Keratinocyte (primary cell): ENCODE results near the gene CDK13. TPM values are rescaled to one million over a fixed set of nuclear protein-coding genes. Genes with fewer than 3 reads are reported as not detected.

Experiments
- DNase-seq: peaks from one replicate; pipeline ENCODE4 v3.0.0-alpha.2; 2011; ENCODE audit warnings: low read depth, missing footprints, low spot score
- FAIRE-seq: peaks from 2 replicates; lab custom pipeline; 2011; peaks lifted over from hg19 to GRCh38; lab: Jason Lieb, UNC
- H2AFZ ChIP-seq: 2 replicates; pipeline ENCODE4 v1.6.0; 2012; ENCODE audit warnings: low read length, control low read depth, inconsistent platforms; ENCODE audit not compliant: control insufficient read depth
- H3K27ac ChIP-seq: 2 replicates; pipeline ENCODE4 v1.5.1; 2011; ENCODE audit warnings: low read length; ENCODE audit not compliant: control insufficient read depth, insufficient read depth
- H3K27me3 ChIP-seq: 3 replicates; pipeline ENCODE4 v1.6.0; 2011; ENCODE audit warnings: low read length; ENCODE audit not compliant: control insufficient read depth, insufficient read depth; ENCODE audit errors: extremely low read depth
- H3K36me3 ChIP-seq, 2 experiments: 2 replicates in 1 of 2; 3 replicates in 1 of 2; pipeline ENCODE4 v1.5.1; 2011; ENCODE audit warnings: low read length in 2 of 2, mild to moderate bottlenecking in 1 of 2; ENCODE audit not compliant: control insufficient read depth in 2 of 2, insufficient read depth in 2 of 2; ENCODE audit errors: extremely low read depth in 1 of 2
- H3K4me1 ChIP-seq: 3 replicates; pipeline ENCODE4 v1.5.1; 2011; ENCODE audit warnings: low read length; ENCODE audit not compliant: control insufficient read depth, insufficient read depth; ENCODE audit errors: extremely low read depth
- H3K4me2 ChIP-seq: 3 replicates; pipeline ENCODE4 v1.6.0; 2011; ENCODE audit warnings: low read depth, low read length; ENCODE audit not compliant: control insufficient read depth, insufficient read depth; ENCODE audit errors: extremely low read depth
- H3K4me3 ChIP-seq, 3 experiments: fragments of 200-600 bp in 1 of 3; sonication (generic) in 1 of 3; 2 replicates in 2 of 3; 3 replicates in 1 of 3; pipeline ENCODE4 v1.5.1; 2011 to 2016; ENCODE audit warnings: low read length in 3 of 3, mild to moderate bottlenecking in 3 of 3, control low read depth in 2 of 3, inconsistent platforms in 1 of 3, low read depth in 1 of 3, mixed read lengths in 1 of 3, mixed run types in 1 of 3, moderate library complexity in 1 of 3; ENCODE audit not compliant: control insufficient read depth in 2 of 3, insufficient read depth in 2 of 3; ENCODE audit errors: extremely low read depth in 1 of 3
- H3K79me2 ChIP-seq: 2 replicates; pipeline ENCODE4 v1.6.0; 2012; ENCODE audit warnings: low read length; ENCODE audit not compliant: control insufficient read depth, insufficient read depth
- H3K9ac ChIP-seq: 3 replicates; pipeline ENCODE4 v1.6.0; 2011; ENCODE audit warnings: low read length; ENCODE audit not compliant: control insufficient read depth, insufficient read depth; ENCODE audit errors: extremely low read depth
- H3K9me1 ChIP-seq: 3 replicates; pipeline ENCODE4 v1.6.0; 2011; ENCODE audit warnings: low read length; ENCODE audit not compliant: control insufficient read depth, insufficient read depth; ENCODE audit errors: extremely low read depth
- H3K9me3 ChIP-seq: 2 replicates; pipeline ENCODE4 v1.5.1; 2012; ENCODE audit warnings: low read depth, low read length; ENCODE audit not compliant: control insufficient read depth
- H4K20me1 ChIP-seq: 3 replicates; pipeline ENCODE4 v1.6.0; 2011; ENCODE audit warnings: low read length; ENCODE audit not compliant: control insufficient read depth, insufficient read depth; ENCODE audit errors: extremely low read depth
- CTCF ChIP-seq, 3 experiments: IDR thresholded peaks in 1 of 3; conservative IDR thresholded peaks in 1 of 3; optimal IDR thresholded peaks in 1 of 3; 2 replicates in 2 of 3; 3 replicates in 1 of 3; pipeline versions ENCODE3 to v1.5.1; 2011; ENCODE audit warnings: low read length in 3 of 3, mild to moderate bottlenecking in 3 of 3, moderate library complexity in 2 of 3, control low read depth in 1 of 3, inconsistent platforms in 1 of 3; ENCODE audit not compliant: insufficient read depth in 2 of 3; ENCODE audit errors: extremely low read depth in 1 of 3
- EZH2 ChIP-seq: IDR thresholded peaks from one replicate; pipeline ENCODE4 v1.6.1; 2012; ENCODE audit warnings: inconsistent platforms, mild to moderate bottlenecking, low read length, moderate library complexity
- dilution Hi-C: fragments of 300-500 bp; cut with MboI; formaldehyde crosslinking; loops from one replicate; pipeline ENCODE4 v1.7.0; 2020; ENCODE audit warnings: low sequenced_read_pairs; ENCODE audit not compliant: extremely low pct_ligation_motif_present
- polyA plus RNA-seq, 5 experiments: library from polyadenylated mRNA; depleted of rRNA in 3 of 5; stranded (reverse) in 3 of 5; stranded (forward) in 1 of 5; unstranded in 1 of 5; fragments of >200 nt; gene quantifications; 1 replicate in 1 of 5; 2 replicates in 3 of 5; 3 replicates in 1 of 5; pipeline versions ENCODE4 v1.2.1 to v1.2.3, GENCODE V29; 2011 to 2012; ENCODE audit warnings: missing spikeins in 2 of 5, low read depth in 1 of 5, low replicate concordance in 1 of 5

CDK13 gene
- polyA plus RNA-seq, 1 donor (not counting 4 experiments of a cell fraction or from before 2014, with no cell fraction given) = 25.4 TPM

- dilution Hi-C loops = no loop called here
- no peak overlapping the region for H3K4me2 ChIP-seq
- H3K9me1 ChIP-seq = no peaks in the 10 kb centered on the region
- H3K79me2 ChIP-seq = peaks cover 15% of the 10 kb centered on the region
- DNase-seq (no peak), FAIRE-seq (no peak)
- H3K9ac ChIP-seq = no peak overlapping the region
- no peaks in the 10 kb centered on the region for H4K20me1 ChIP-seq
- H3K36me3 ChIP-seq = no peaks in the 10 kb centered on the region
- no peak overlapping the region for H2AFZ ChIP-seq
- no peaks in the 10 kb centered on the region for H3K27me3 ChIP-seq
- H3K4me3 ChIP-seq = no peak overlapping the region
- no peak overlapping the region for H3K27ac ChIP-seq
- no peaks in the 10 kb centered on the region for H3K9me3 ChIP-seq
- no peak for TF ChIP-seq EZH2
- no peak for TF ChIP-seq CTCF (optimal IDR thresholded peaks at IDR 0.05 in 1 of 3, IDR thresholded peaks at IDR 0.05 in 1 of 3, conservative IDR thresholded peaks at IDR 0.05 in 1 of 3; ENCODE audit: extremely low read depth in 1 of 3, insufficient read depth in 2 of 3, low read length in 3 of 3)
- H3K4me1 ChIP-seq = peaks cover 6% of the 10 kb centered on the region
Measured at GRCh38 chr7:39946693-39947092, 3.4 kb upstream of the CDK13 start.

- Histone ChIP-seq H3K4me3 (peak overlapping the region; percentile 83 to 96 (median 86)), H2AFZ (peak overlapping the region; percentile 87), H3K79me2 (peaks cover 32% of the 10 kb centered on the region), H3K27me3 (no peaks in the 10 kb centered on the region), H3K9me3 (no peaks in the 10 kb centered on the region), H4K20me1 (peaks cover under 1% of the 10 kb centered on the region), H3K27ac (peak overlapping the region; percentile 97), H3K36me3 (no peaks in the 10 kb centered on the region), H3K4me1 (peaks cover 6% of the 10 kb centered on the region), H3K9ac (peak overlapping the region; percentile 96), H3K9me1 (no peaks in the 10 kb centered on the region), H3K4me2 (peak overlapping the region; percentile 92)
- no peak for TF ChIP-seq CTCF (optimal IDR thresholded peaks at IDR 0.05 in 1 of 3, IDR thresholded peaks at IDR 0.05 in 1 of 3, conservative IDR thresholded peaks at IDR 0.05 in 1 of 3; ENCODE audit: extremely low read depth in 1 of 3, insufficient read depth in 2 of 3, low read length in 3 of 3)
- no peak for TF ChIP-seq EZH2
- dilution Hi-C loops = no loop called here
- FAIRE-seq (no peak), DNase-seq (no peak)
Measured at GRCh38 chr7:39948375-39948955, 1.6 kb upstream of the CDK13 start.
